D721Med (cell line): Measurements from ENCODE around the gene SLC12A8.

Experiments
- DNase-seq: peaks from one replicate; pipeline ENCODE4 v3.0.0; 2011; ENCODE audit warnings: low spot score; ENCODE audit not compliant: insufficient read length
- FAIRE-seq: peaks from 2 replicates; lab custom pipeline; 2011; peaks lifted over from hg19 to GRCh38; lab: Jason Lieb, UNC
- TF ChIP-seq, protein P1 (sequence below): IDR thresholded peaks from 2 replicates; pipeline ENCODE4 v1.5.1; 2012; ENCODE audit warnings: mild to moderate bottlenecking, control low read depth; ENCODE audit not compliant: insufficient read depth; ENCODE audit errors: missing control alignments

Gene SLC12A8

GRCh38 chr3:125154800-125155269 lies 57.7 kb downstream of the SLC12A8 start:
- TF ChIP-seq, protein P1, sequence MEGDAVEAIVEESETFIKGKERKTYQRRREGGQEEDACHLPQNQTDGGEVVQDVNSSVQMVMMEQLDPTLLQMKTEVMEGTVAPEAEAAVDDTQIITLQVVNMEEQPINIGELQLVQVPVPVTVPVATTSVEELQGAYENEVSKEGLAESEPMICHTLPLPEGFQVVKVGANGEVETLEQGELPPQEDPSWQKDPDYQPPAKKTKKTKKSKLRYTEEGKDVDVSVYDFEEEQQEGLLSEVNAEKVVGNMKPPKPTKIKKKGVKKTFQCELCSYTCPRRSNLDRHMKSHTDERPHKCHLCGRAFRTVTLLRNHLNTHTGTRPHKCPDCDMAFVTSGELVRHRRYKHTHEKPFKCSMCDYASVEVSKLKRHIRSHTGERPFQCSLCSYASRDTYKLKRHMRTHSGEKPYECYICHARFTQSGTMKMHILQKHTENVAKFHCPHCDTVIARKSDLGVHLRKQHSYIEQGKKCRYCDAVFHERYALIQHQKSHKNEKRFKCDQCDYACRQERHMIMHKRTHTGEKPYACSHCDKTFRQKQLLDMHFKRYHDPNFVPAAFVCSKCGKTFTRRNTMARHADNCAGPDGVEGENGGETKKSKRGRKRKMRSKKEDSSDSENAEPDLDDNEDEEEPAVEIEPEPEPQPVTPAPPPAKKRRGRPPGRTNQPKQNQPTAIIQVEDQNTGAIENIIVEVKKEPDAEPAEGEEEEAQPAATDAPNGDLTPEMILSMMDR, result no peak
- DNase-seq (no peak), FAIRE-seq (no peak)

DNA sequence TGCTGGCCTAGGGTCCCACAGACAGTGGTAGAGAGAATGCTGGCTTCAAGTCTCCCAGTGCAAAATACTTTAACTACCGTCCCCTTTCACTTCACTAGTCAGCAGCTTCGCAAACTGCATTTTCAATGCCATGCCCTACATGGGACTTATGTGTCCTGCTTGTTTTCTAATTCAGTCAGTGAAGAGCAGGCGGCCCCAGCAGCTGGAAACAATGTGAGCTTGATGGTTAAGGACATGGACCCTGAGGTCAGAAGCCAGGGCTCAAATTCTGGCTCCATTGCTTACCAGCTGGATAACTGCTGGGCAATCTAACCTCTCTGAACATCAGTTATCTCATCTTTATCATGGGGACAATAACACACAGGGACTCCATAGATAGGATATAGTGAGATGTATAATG lies 58.4 kb downstream of the SLC12A8 start:
- TF ChIP-seq, protein P1, result no peak
- FAIRE-seq, result no peak
- no peak for DNase-seq

GRCh38 chr3:125152951-125153350 lies 59.6 kb downstream of the SLC12A8 start:
- TF ChIP-seq, protein P1, result no peak
- no peak for DNase-seq
- FAIRE-seq, result no peak

DNA sequence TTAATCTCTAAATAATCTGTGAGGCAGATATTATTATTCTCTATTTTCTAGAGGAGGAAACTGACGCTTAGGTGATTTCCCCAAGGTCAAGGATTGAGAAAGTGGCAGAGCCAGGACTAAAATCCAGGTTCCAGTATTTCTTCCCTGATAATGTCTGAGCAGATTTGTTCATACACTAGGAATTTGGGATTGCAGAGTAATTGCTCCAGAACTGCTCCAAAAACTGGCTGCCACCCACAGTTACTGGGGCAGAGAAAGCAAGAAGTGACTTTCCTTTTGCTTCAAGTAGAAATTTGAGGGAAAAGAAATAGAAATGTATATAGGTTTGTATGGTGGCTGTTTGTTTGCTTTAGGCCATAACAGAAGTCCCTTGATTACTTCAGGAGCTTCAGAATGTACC lies 60.6 kb downstream of the SLC12A8 start:
- DNase-seq (no peak), FAIRE-seq (no peak)
- TF ChIP-seq, protein P1, result no peak

DNA sequence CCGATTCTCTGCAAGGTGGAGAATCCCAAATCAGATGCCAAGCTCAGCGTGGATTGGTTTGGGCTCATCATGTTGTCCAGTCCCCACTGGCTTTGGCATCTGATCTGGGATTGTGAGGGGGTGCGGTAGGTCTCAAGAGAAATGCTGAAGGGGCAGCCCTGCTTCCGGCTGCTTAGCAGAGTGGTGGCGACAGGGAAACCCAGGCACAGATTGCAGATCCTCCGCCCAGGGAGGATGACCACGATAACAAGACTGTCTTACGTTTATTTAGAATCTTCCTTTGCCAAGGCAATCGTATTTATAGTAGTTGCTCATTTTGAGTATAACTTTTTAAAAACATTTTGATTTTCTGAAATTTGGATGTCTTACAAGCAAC lies 61.1 kb downstream of the SLC12A8 start:
- DNase-seq (no peak), FAIRE-seq (no peak)
- TF ChIP-seq, protein P1, result no peak

GRCh38 chr3:125150525-125151441 lies 61.8 kb downstream of the SLC12A8 start:
- DNase-seq (no peak), FAIRE-seq (no peak)
- TF ChIP-seq, protein P1, result peak; percentile 54

GRCh38 chr3:125149462-125149861 lies 63.1 kb downstream of the SLC12A8 start:
- FAIRE-seq, result no peak
- no peak for DNase-seq
- TF ChIP-seq, protein P1, result no peak
